GM21737 (cell line): ENCODE data around the gene SRPX2.

Experiments
- ATAC-seq: cut with Tn5 transposase; IDR thresholded peaks from one replicate; pipeline ENCODE4 v1.9.1; 2021; ENCODE audit warnings: mild to moderate bottlenecking, moderate library complexity; ENCODE audit not compliant: unreplicated experiment

SRPX2 gene

GRCh38 chrX:100643956-100644860 lies at the start of gene SRPX2:
SRPX2 (plus strand) TSS chrX:100644199; CDS start chrX:100646323, 2,124 bp downstream.
- no peak for ATAC-seq

GRCh38 chrX:100596601-100597000 lies 47.4 kb upstream of the SRPX2 start:
- ATAC-seq = no peak

GRCh38 chrX:100599456-100599855 lies 44.5 kb upstream of the SRPX2 start:
- no peak for ATAC-seq

GRCh38 chrX:100600340-100600739 lies 43.7 kb upstream of the SRPX2 start:
- no peak for ATAC-seq

- no peak for ATAC-seq
Measured at GRCh38 chrX:100600758-100601157, 43.2 kb upstream of the SRPX2 start.

GRCh38 chrX:100606753-100607152 lies 37.2 kb upstream of the SRPX2 start:
- ATAC-seq = no peak

- ATAC-seq = no peak
Measured at GRCh38 chrX:100609591-100609990, 34.4 kb upstream of the SRPX2 start.

- no peak for ATAC-seq
Measured at GRCh38 chrX:100611951-100612350, 32.0 kb upstream of the SRPX2 start.

- peak; percentile 90 for ATAC-seq
Measured at GRCh38 chrX:100615005-100615404, 29.0 kb upstream of the SRPX2 start.

GRCh38 chrX:100623001-100623400 lies 21.0 kb upstream of the SRPX2 start:
- no peak for ATAC-seq

- ATAC-seq = peak; percentile 92
Measured at GRCh38 chrX:100625985-100626491, 18.0 kb upstream of the SRPX2 start.

- ATAC-seq = no peak
Measured at GRCh38 chrX:100635040-100635439, 9.0 kb upstream of the SRPX2 start.

- no peak for ATAC-seq
Measured at GRCh38 chrX:100635989-100636320, 8.0 kb upstream of the SRPX2 start.

GRCh38 chrX:100636321-100636991 lies 7.5 kb upstream of the SRPX2 start, which contains the start of gene TSPAN6:
TSPAN6 (minus strand) TSS chrX:100636806; CDS start chrX:100636694, 112 bp downstream.
- peak; percentile 78 for ATAC-seq

GRCh38 chrX:100642290-100642689 lies 1.7 kb upstream of the SRPX2 start:
- no peak for ATAC-seq

- no peak for ATAC-seq
Measured at GRCh38 chrX:100643212-100643611, 787 bp upstream of the SRPX2 start.

GRCh38 chrX:100645106-100645505 lies 1.1 kb downstream of the SRPX2 start:
- ATAC-seq = no peak

GRCh38 chrX:100647095-100647494 lies 3.1 kb downstream of the SRPX2 start:
- ATAC-seq = no peak

GRCh38 chrX:100647739-100648138 lies 3.7 kb downstream of the SRPX2 start:
- no peak for ATAC-seq

GRCh38 chrX:100648458-100649417 lies 4.7 kb downstream of the SRPX2 start:
- no peak for ATAC-seq
